Esophagus squamous epithelium (tissue), 5 donors: ENCODE measurements around the gene PSMB2. TPM values are rescaled to one million over a fixed set of nuclear protein-coding genes. Genes with fewer than 3 reads are reported as not detected.

ENCODE experiments used
- DNase-seq: peaks from one replicate; lab custom pipeline; 2025; lab: John Stamatoyannopoulos, UW
- H3K27ac ChIP-seq, 4 donors: fragments of 200-600 bp; sonication (generic); one replicate each; pipeline ENCODE4 v1.5.1; 2016 to 2019; ENCODE audit warnings: mild to moderate bottlenecking in 1 of 4
- H3K27me3 ChIP-seq, 4 donors: fragments of 200-600 bp; sonication (generic); 1 replicate in 3 of 4; 2 replicates in 1 of 4; pipeline versions ENCODE4 v1.5.1 to v1.6.0; 2017 to 2021; ENCODE audit warnings: antibody characterized with exemption in 1 of 4
- H3K36me3 ChIP-seq, 3 donors: fragments of 200-600 bp; sonication (generic); one replicate each; pipeline ENCODE4 v1.5.1; 2016 to 2019
- H3K4me1 ChIP-seq, 3 donors: fragments of 200-600 bp; sonication (generic); one replicate each; pipeline ENCODE4 v1.5.1; 2017 to 2019
- H3K4me3 ChIP-seq, 4 donors: fragments of 200-600 bp; sonication (generic); 1 replicate in 3 of 4; 2 replicates in 1 of 4; pipeline ENCODE4 v1.5.1; 2016 to 2019; ENCODE audit warnings: mild to moderate bottlenecking in 2 of 4, moderate library complexity in 1 of 4
- H3K9me3 ChIP-seq, 3 donors: fragments of 200-600 bp; sonication (generic); one replicate each; pipeline ENCODE4 v1.5.1; 2016 to 2019
- CTCF ChIP-seq, 6 experiments: fragments of 450-650 bp in 4 of 6; fragments of 200-600 bp in 2 of 6; sonication (generic) in 2 of 6; IDR thresholded peaks; one replicate each; pipeline ENCODE4 v1.5.1; 2016 to 2019; ENCODE audit warnings: antibody characterized with exemption in 6 of 6, mild to moderate bottlenecking in 4 of 6, moderate library complexity in 4 of 6
- POLR2A ChIP-seq, 4 donors: fragments of 450-650 bp; IDR thresholded peaks; one replicate each; pipeline ENCODE4 v1.6.1; 2017; ENCODE audit warnings: antibody characterized with exemption in 4 of 4, mild to moderate bottlenecking in 4 of 4, moderate library complexity in 3 of 4
- WGBS, 2 donors: methylation state at CpG; one replicate each; pipeline ENCODE4 v1.1.5; 2018; 5-methylcytosine and 5-hydroxymethylcytosine counted together
- intact Hi-C: fragments of 100-400 bp; cut with DNase I; formaldehyde crosslinking; loops from one replicate; pipeline ENCODE4 v1.15.0; 2022
- total RNA-seq, 4 donors: library from RNA; depleted of rRNA; stranded (reverse); fragments of >200 nt; gene quantifications; one replicate each; pipeline ENCODE4 v1.1.0, GENCODE V29; 2016
- donor health status: DM: yes; HTN: yes; CAD: no.

PSMB2 gene
- total RNA-seq, 4 donors from 2014 or later, result 31.3 to 69.5 (median 39.9) TPM

GRCh38 chr1:35646043-35646442 lies 4.7 kb upstream of the PSMB2 start:
- no peak for DNase-seq
- Histone ChIP-seq H3K27me3 (peaks cover 0 to 29% (median 0%) of the 10 kb centered on the region in 4 donors), H3K4me1 (peaks cover 0 to 7% (median 0%) of the 10 kb centered on the region in 3 donors), H3K36me3 (no peaks in the 10 kb centered on the region), H3K4me3 (no peak overlapping the region), H3K27ac (no peak overlapping the region), H3K9me3 (no peaks in the 10 kb centered on the region)
- intact Hi-C loops, result no loop called here
- TF ChIP-seq CTCF (IDR thresholded peaks at IDR 0.05), result no peak
- 7 to 14% methylated on average over 3 of the region's 3 CpGs for WGBS, 2 donors

DNA sequence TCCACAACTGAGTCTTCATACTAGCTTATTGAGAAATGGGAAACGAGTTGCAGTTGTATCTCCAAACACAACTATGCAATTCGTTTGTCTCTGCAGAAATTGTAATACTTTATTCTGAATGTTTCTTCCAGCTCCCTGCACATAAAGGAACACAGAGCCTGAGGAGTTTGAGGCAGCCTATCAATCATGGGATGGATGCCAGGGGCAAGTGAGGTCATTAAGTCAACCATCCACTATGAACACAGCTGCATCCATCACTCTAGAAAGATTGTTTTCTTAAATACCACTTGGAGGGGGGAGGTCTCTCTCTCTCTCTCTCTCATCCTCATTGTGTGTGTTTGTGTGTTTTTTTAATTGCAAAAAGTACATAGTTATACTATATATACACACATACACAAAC lies 2.9 kb upstream of the PSMB2 start:
- TF ChIP-seq CTCF (IDR thresholded peaks at IDR 0.05) (no peak), POLR2A (IDR thresholded peaks at IDR 0.05) (no peak)
- no peak for DNase-seq
- no peak overlapping the region for H3K27ac ChIP-seq
- intact Hi-C loops, result no loop called here
- peaks cover 0 to 25% (median 0%) of the 10 kb centered on the region in 4 donors for H3K27me3 ChIP-seq
- 27 to 38% methylated on average over 2 of the region's 2 CpGs for WGBS, 2 donors
- no peaks in the 10 kb centered on the region for H3K9me3 ChIP-seq
- H3K4me3 ChIP-seq, result no peak overlapping the region
- H3K4me1 ChIP-seq, result peaks cover 0 to 24% (median 15%) of the 10 kb centered on the region in 3 donors
- H3K36me3 ChIP-seq, result no peaks in the 10 kb centered on the region

DNA sequence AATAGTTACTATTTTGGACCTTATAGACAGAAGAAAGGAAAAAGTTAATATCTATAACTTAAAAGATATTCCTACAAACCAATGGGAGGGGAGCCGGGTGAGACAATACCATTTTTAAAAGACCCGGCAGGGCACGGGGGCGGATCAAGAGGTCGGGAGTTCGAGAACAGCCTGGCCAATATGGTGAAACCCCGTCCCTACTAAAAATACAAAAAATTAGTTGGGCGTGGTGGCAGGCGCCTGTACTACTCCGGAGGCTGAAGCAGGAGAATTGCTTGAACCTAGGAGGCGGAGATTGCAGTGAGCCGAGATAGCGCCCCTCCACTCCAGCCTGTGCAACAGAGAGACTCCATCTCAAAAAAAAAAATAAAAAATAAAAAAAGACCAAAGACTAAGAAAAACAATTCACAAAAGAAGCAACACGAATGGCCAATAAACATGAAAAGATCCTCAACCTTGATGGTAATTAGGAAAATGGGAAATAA lies 1.2 kb upstream of the PSMB2 start:
- Histone ChIP-seq H3K36me3 (no peaks in the 10 kb centered on the region), H3K9me3 (no peaks in the 10 kb centered on the region), H3K4me3 (peak overlapping the region; percentile 59 to 94 (median 80)), H3K27me3 (peaks cover 0 to 25% (median 0%) of the 10 kb centered on the region in 4 donors), H3K27ac (peak overlapping the region in 3 of 4 donors; percentile 86 to 97 (median 96)), H3K4me1 (peaks cover 0 to 41% (median 28%) of the 10 kb centered on the region in 3 donors)
- DNase-seq, result no peak
- TF ChIP-seq POLR2A (IDR thresholded peaks at IDR 0.05) (no peak), CTCF (IDR thresholded peaks at IDR 0.05) (no peak)
- 34 to 44% methylated on average over 14 of the region's 14 CpGs for WGBS, 2 donors
- intact Hi-C loops, result no loop called here

DNA sequence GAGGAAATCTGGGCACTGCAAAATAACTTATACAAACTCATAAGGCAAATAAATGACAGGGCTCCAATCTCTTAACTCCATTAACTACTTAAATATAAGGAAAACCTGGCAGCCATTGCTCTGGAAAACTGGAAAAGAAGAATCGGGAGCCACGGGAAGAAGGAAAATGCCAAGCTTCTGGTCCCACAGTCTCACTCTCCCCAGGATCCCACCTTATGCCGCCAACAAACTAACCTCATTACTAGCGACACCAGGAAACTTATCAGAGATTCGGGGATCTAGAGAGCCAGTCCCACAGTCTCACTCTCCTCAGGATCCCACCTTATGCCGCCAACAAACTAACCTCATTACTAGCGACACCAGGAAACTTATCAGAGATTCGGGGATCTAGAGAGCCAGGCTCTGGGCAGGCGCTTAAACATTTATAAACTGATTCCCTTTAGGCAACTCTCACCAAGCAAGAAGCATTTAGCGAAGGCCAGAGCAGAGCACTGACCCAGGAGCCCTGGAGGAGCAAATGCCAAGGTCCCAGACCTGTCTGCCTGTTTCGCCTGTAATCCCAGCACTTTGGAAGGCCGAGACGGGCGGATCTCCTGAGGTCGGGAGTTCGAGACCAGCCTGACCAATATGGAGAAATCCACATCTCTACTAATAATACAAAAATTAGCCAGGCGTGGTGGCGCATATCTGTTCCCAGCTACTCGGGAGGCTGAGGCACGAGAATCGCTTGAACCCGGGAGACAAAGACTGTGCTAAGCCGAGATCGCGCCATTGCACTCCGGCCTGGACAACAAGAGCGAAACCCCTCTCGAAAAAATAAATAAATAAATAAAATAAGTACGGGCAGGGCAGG lies 720 bp downstream of the PSMB2 start:
- peak overlapping the region; percentile 86 to 97 (median 96) for H3K27ac ChIP-seq
- no peak for DNase-seq
- H3K4me3 ChIP-seq, result peak overlapping the region; percentile 59 to 94 (median 80)
- H3K27me3 ChIP-seq, result peaks cover 0 to 12% (median 0%) of the 10 kb centered on the region in 4 donors
- peaks cover 0 to 59% (median 36%) of the 10 kb centered on the region in 3 donors for H3K4me1 ChIP-seq
- 12 to 20% methylated on average over 17 to 23 of the region's 29 CpGs for WGBS, 2 donors
- H3K36me3 ChIP-seq, result peaks cover 0 to 7% (median 0%) of the 10 kb centered on the region in 3 donors
- no peaks in the 10 kb centered on the region for H3K9me3 ChIP-seq
- TF ChIP-seq CTCF (IDR thresholded peaks at IDR 0.05), result no peak
- no peak for TF ChIP-seq POLR2A (IDR thresholded peaks at IDR 0.05)
- intact Hi-C loops, result no loop called here

DNA sequence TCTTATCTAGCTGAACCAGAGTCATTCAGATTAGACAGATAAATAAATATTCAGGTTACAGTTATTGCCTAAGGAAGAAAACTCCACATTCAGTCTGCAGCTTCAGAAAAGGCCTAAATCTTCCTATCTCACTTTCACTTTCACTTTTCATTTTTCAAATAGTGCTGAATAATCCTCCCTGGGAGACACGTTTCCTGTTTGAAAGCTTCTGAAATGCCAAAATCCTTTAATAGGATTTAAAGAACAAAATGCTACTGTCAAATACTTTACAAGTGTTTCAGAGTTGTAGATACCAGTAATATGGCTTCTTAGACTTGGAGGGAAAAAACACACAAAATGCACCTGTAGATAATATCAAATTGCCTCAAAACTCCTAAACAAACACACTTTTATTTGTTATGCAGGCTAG lies 3.9 kb downstream of the PSMB2 start:
- intact Hi-C loops, result loop anchor here (10.0 kb wide), 1 partner anchor 73 kb away; no protein-coding TSS in a partner anchor
- Histone ChIP-seq H3K4me1 (peaks cover 0 to 56% (median 36%) of the 10 kb centered on the region in 3 donors), H3K4me3 (peak overlapping the region in 3 of 4 donors; percentile 17 to 55 (median 34)), H3K9me3 (no peaks in the 10 kb centered on the region), H3K27ac (peak overlapping the region; percentile 57 to 77 (median 69)), H3K27me3 (no peaks in the 10 kb centered on the region), H3K36me3 (peaks cover 0 to 39% (median 20%) of the 10 kb centered on the region in 3 donors)
- WGBS, 2 donors, result 0% methylated on average over 1 of the region's 1 CpG
- TF ChIP-seq POLR2A (IDR thresholded peaks at IDR 0.05), result no peak
- TF ChIP-seq CTCF (IDR thresholded peaks at IDR 0.05), result no peak
- DNase-seq, result no peak
